GM12891 (cell line): ENCODE measurements around the gene DNAH17.

ENCODE experiments used
- POLR2A ChIP-seq: IDR thresholded peaks from 2 replicates; pipeline ENCODE4 v1.6.1; 2011; ENCODE audit warnings: low read depth, low read length, control low read depth
- POLR2AphosphoS5 ChIP-seq: IDR thresholded peaks from 2 replicates; pipeline ENCODE4 v1.6.1; 2011; ENCODE audit warnings: low read depth, low read length, control low read depth

DNA sequence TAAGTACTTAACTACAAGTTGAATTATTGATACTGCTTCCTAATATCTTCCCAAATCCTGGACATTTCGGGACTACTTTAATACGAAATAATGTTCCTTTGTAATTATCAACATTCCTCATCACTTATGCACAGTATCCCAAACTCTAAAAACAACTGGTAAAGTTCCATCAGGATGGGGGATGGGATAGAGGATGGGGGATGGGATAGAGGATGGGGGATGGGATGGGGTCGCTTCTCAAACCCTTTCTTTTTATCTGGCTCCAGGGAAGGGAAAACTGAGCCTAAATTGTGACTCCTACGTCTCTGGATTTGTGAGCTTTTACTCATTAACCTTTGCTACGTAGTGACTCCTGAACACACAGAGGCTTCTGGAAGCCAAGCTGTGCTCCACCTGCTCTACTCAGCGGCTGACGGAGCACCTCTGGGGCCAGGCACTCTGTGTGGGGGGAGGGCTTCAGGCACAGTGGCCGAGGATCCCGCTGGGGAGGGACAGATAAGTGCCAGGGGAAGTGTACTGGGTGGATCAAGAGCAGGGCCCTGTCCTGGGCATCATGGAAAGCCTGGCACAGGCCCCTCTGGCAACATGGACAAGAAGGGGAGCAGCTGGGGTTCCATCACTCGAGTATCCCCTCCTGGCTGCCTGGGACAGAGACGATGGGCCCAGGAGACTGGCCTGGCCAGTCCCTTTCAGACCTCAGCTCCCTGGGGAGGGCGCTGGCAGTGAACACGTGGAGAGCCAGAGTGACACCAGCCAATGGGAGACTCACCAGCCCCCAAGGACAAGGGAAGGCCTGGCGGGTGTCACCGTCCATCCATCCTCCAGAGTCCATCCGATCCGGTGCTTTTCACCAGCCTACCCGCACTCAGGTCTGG is 142.5 kb downstream of the DNAH17 start:
- TF ChIP-seq POLR2A (no peak), POLR2AphosphoS5 (no peak)
